Stimulated activated CD8-positive, alpha-beta memory T cell treated with anti-CD3 and anti-CD28 coated beads, Interleukin-4, amount 100 ng/mL, for 4 hours (primary cell): ENCODE data around the gene FUBP1.
"Not testable (repeated sequence)": the region's sequence is repeated elsewhere in the genome, so short reads cannot be mapped to it uniquely, and the experiment has no call there.

Experiments used
- DNase-seq, 2 donors: peaks; one replicate each; pipeline ENCODE4 v3.0.0-alpha.2; 2020; ENCODE audit warnings: low read depth in 2 of 2, low spot score in 1 of 2

The FUBP1 gene

DNA sequence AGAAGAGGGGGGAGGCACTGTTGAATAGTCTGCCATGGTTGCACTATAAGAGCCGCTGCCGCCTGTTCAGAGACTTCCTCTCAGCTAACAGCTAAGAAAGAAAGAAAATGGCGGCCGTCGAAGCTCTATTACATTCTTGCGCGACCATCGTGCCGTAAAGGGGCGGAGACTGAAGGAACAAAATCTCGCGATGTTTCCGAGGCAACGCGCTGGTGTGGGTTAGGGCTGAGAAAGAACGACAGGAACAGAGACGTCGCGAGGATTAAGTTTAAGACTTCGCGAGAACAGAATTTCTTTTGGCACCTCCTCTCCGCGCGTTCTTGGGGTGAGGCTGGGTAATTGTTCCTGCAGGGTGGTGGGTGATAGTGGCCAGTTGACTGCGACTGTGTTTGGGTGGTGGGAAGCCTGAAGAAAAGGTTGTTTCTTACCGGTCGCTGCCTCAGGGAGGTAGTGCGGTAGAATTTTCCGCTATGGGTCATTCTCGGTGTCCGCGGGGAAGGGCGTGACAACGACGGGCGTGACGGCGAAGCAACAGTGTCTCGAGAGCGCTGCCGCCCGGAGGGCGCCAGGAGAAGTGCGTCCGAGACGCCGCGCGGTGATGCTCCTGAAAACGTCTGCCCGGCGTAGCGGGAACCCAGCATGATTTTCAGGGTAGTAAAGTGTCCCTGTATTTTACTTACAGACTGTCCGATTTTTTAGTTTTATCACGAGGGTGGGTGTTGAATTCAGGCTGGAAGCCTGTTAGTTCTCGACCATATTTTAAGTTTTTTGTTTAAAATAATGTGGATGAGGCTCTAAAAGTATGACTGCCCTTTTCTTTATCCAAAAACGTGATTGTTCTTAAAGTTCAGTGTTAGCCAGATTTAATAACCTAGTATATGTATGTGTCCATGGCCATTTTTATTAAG, at the start of gene FUBP1:
Gene FUBP1, minus strand, starts transcription at position 104 of the 908 bp plus-strand sequence. Its CDS starts 68 bp downstream, at position 36.
- peak; percentile 90 to 93 for DNase-seq

DNA sequence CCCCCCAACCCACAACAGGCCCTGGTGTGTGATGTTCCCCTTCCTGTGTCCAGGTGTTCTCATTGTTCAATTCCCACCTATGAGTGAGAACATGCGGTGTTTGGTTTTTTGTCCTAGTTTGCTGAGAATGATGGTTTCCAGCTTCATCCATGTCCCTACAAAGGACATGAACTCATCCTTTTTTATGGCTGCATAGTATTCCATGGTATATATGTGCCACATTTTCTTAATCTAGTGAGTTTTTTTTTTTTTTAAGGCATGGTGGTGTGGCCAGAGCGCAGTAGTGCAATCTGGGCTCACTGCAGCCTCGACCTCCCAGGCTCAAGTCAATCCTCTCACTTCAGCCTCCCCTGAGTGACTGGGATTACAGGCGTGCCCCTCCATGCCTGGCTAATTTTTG, 42.3 kb upstream of the FUBP1 start:
- DNase-seq: not testable (repeated sequence)

- DNase-seq: no peak
Observed at GRCh38 chr1:78019024-78019423, 40.2 kb upstream of the FUBP1 start.

DNA sequence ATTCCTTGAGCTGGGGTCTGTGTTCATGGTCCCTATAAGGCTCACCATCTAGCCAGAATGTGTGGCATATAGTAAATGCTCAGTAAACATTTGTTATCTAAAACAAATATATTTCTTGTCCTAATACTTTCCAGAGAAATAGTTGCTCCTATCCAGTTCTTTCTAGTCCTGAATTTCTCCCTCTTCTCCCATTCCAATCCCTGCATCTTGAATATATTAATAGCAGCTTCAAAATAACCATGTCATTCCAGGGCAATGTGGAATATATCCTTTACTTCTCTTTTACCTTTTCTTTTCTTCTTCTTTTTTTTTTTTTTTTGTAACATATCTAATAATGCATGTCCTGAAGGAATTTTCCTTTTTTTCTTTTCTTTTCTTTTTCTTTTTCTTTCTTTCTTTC, 36.3 kb upstream of the FUBP1 start:
- no peak for DNase-seq

- no peak for DNase-seq
Observed at GRCh38 chr1:78011050-78011449, 32.2 kb upstream of the FUBP1 start.

DNA sequence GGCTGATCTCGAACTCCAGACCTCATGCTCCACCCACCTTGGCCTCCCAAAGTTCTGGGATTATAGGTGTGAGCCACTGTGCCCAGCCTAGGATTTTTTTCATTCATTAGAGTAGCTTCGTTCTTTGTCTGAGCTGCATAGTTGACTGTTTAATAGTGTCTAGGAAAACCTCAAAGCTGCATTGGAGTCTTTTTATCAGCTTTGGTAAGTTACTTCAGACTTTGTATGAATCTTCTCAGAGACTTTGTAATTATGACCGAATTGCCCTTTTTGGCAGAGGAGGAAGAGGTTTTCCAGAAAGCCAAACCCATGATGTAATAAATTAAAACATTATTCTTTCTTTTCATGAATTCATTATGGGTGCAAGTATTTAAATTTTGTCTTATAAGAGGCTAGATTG, 31.0 kb upstream of the FUBP1 start:
- no peak for DNase-seq

DNA sequence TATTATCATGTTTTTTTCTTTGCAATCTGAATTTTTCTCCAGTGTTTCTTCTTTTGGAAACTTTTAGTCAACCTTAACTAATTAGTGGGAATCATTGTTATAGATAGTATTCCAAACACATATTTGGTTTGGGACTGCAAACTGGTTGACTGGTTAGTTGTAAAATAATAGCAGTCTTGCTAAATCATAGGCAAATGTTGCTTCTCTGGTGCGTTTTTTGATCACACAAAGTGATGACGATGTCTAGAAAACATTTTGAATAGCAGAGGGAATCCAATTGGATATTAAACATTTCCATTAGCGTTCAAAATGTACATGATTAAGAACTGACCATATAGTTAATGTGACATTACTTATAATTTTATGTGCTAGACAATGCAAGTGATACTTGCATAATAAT, 30.4 kb upstream of the FUBP1 start:
- DNase-seq: no peak

DNA sequence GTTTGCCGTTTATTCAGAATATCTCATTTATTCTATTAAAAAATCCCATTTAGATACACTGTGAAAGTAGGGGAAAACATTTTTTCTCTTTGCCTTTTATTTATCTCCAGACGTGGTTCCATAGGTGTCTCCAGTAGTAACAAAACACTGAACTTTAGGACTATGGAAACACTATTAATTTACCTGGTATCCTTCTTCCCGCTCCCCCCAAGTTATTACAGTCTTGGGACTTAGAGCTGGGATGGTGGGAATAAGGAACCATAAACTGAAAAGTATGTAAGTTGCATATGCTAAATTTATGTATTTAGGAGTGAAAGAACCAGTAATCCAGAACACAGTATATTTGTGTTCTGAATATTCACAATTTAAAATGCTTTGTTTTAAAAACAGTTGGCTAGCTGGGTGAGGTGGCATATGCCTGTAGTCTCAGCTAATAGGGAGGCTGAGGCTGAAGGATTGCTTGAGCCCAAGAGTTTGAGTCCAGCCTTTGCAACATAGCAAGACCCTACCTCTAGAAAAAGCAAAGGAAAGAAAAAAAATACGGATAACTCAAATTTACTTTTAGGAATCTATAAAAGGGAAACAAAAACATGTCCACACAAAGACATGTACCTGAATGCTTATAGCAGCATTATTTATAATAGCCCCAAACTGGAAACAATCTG, 28.9 kb upstream of the FUBP1 start:
- no peak for DNase-seq

DNA sequence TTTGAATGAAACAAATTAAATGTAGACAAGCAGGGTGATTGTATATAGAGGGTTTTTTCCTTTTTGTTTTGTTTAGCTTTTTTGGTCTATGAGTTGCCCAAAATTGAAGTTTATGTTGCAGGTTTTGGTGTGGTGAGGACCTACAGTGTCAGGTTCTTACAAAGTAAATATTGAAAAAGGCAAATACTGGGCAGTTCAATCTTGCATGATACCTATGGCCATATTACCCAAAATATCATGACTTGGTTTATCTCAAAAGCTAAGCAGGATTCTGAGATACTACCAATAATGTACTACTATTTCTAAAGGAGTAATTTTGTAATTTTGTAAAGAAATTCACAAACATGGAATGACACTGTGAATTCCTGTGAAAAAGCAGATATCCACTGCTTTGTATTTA, 27.6 kb upstream of the FUBP1 start:
- DNase-seq: no peak

GRCh38 chr1:78005755-78006154, 26.9 kb upstream of the FUBP1 start:
- no peak for DNase-seq

GRCh38 chr1:78005448-78005722, 26.5 kb upstream of the FUBP1 start:
- no peak for DNase-seq

DNA sequence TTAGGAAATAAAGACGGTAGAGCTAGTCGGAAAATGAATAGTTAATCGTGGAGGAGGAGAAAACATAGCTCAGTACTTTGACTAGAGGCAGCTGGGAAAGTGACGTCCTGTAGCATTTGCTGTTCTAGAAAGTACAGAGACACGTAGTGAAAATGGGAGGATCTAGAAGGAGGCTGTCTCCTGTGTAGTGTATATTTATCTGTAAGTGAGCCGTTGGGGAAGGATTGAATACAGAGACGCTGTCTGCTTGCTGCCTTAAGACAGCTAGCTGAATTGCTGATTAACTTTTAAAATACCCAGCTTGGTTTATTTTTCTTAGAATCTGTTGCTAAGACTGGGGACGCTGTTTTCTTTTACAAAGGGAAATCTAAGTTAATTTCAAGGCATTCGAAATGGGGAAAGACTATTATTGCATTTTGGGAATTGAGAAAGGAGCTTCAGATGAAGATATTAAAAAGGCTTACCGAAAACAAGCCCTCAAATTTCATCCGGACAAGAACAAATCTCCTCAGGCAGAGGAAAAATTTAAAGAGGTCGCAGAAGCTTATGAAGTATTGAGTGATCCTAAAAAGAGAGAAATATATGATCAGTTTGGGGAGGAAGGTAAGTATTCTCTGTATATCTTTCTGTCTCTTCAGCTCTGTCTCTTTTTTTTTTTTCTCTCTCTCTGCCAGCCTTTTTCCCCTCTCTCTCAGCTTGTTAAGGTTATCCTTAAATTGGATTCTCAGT, 26.0 kb upstream of the FUBP1 start, which contains the start of gene DNAJB4:
Gene DNAJB4, plus strand, starts transcription at position 221 of the 729 bp plus-strand sequence. Its CDS starts 172 bp downstream, at position 393.
- DNase-seq: no peak

- DNase-seq: no peak
Observed at GRCh38 chr1:78003882-78004718, 25.2 kb upstream of the FUBP1 start.

DNA sequence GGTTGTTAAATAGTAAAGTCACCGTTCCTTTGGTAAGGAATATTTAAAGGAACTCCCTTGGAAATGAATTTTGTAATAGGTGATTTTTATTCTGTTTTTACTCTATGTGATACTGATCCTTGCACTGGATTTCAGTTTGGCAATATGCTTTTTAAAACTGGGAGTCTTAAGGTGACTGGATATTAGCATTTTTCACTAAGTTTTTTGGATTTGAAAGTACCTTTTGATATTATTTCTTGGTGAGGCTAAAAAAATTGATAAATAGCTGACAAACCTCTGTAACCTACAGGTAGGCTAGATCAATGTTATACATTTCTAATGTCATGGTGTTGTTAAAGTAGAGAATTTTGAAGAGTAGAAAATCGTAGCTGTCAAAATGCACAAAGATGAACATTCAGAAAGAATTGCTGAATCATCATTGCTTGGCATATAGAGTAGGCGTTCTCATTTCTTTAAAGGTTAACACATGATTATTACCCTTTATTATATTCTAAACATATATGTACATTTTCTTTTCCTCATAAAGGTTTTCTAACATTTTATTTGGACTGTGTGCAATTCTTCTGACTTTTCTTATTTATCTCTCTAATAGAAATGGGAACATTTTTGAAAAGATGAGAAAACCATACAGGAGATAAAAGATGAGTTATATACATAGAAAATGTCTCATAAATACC, 24.3 kb upstream of the FUBP1 start:
- DNase-seq: no peak

- not testable (repeated sequence) for DNase-seq
Observed at GRCh38 chr1:78000536-78000935, 21.7 kb upstream of the FUBP1 start.

DNA sequence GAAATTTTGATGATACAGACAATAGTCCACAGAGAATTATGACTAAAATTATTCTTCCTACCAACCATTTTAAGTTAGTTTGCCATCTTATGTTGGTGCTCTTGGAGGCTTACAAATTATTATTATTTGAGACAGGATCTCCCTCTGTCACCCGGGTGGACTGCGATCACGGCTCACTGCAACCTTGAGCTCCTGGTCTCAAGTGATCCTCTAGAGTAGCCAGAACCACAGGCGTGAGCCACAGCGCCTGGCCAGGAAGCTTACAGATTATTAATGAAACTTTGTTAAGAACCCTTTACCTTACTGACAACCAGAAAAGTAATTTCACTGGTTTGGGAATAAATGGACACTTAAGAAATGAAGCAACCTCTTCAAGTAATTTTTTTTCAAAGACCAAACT, 17.9 kb upstream of the FUBP1 start:
- DNase-seq: no peak

DNA sequence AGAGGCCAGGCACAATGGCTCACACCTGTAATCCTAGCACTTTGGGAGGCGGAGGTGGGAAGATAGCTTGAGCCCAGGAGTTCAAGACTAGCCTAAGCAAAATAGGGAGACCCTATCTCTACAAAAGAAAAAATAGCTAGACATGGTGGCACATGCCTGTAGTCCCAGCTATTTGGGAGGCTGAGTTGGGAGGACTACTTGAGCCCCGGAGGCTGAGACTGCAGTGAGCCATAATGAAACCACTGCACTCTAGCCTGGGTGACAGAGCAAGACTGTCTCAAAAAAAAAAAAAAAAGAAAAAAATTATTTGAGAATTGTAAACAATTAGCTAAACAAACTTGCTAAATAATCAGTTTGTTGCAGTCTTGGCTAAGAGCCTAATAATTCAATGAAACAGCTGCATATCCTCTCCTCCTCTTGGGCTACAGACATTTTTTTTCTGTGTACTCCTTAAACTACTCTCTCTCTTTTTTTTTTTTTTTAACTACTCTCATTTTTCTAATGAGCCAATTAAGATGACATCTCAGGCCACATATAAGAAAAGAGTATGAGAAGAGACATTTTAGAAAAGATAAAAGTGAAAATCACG, 15.3 kb upstream of the FUBP1 start:
- no peak for DNase-seq

- DNase-seq: no peak
Observed at GRCh38 chr1:77991638-77992037, 12.8 kb upstream of the FUBP1 start.

GRCh38 chr1:77990629-77991204, 11.8 kb upstream of the FUBP1 start:
- no peak for DNase-seq

- no peak for DNase-seq
Observed at GRCh38 chr1:77989744-77990143, 10.9 kb upstream of the FUBP1 start.
